PC-3 (cell line): ENCODE data around the gene KRT7. TPM values are rescaled to one million over a fixed set of nuclear protein-coding genes. Genes with fewer than 3 reads are reported as not detected.

Experiments
- ATAC-seq: fragments of 200-7000 bp; cut with Tn5 transposase; 2 replicates; pipeline ENCODE4 v1.9.1; 2020; ENCODE audit warnings: mild to moderate bottlenecking, moderate library complexity
- BruUV-seq: library from RNA; stranded (reverse); fragments of 400-500 nt; replicated peaks from 2 replicates; lab custom pipeline; 2021; lab: Mats Ljungman, UMichigan
- CTCF ChIA-PET: fragments of 300-600 bp; sonication (Branson Sonifier 250); formaldehyde crosslinking; loops from one replicate; lab custom pipeline; 2022; ENCODE audit warnings: antibody characterized with exemption; lab: Charles Lee
- POLR2A ChIA-PET: fragments of 300-600 bp; sonication (Branson Sonifier 250); formaldehyde crosslinking; loops from one replicate; lab custom pipeline; 2022; ENCODE audit warnings: antibody characterized with exemption; ENCODE audit not compliant: unreplicated experiment; lab: Charles Lee
- DNase-seq: peaks from one replicate; pipeline ENCODE4 v3.0.0-alpha.2; 2015
- H2AFZ ChIP-seq: fragments of 300-600 bp; sonication (generic); 2 replicates; pipeline ENCODE4 v1.6.0; 2016; ENCODE audit warnings: antibody characterized with exemption, low read length
- H3F3A ChIP-seq: fragments of 300-600 bp; sonication (generic); one replicate; pipeline ENCODE4 v1.6.0; 2017; ENCODE audit warnings: antibody characterized with exemption, low read length, control low read depth, mild to moderate bottlenecking; ENCODE audit not compliant: unreplicated experiment
- H3K27ac ChIP-seq: fragments of 300-600 bp; sonication (generic); 2 replicates; pipeline ENCODE4 v1.5.1; 2016; ENCODE audit warnings: mild to moderate bottlenecking, low read length
- H3K27me3 ChIP-seq: fragments of 300-600 bp; sonication (generic); 2 replicates; pipeline ENCODE4 v1.6.1; 2016; ENCODE audit warnings: low read length, mixed read lengths
- H3K36me3 ChIP-seq: fragments of 300-600 bp; sonication (generic); 2 replicates; pipeline ENCODE4 v1.6.1; 2016; ENCODE audit warnings: low read depth, mixed run types, low read length, mixed read lengths
- H3K4me1 ChIP-seq: fragments of 300-600 bp; sonication (generic); 2 replicates; pipeline ENCODE4 v1.5.1; 2016; ENCODE audit warnings: low read length; ENCODE audit not compliant: insufficient read depth
- H3K4me2 ChIP-seq: fragments of 300-600 bp; sonication (generic); 2 replicates; pipeline ENCODE4 v1.6.0; 2016; ENCODE audit warnings: low read length
- H3K4me3 ChIP-seq: fragments of 300-600 bp; sonication (generic); 2 replicates; pipeline ENCODE4 v1.5.1; 2016; ENCODE audit warnings: mild to moderate bottlenecking, low read length, mixed read lengths
- H3K79me2 ChIP-seq: fragments of 300-600 bp; sonication (generic); 2 replicates; pipeline ENCODE4 v1.6.1; 2017; ENCODE audit warnings: low read length, mixed read lengths
- H3K9ac ChIP-seq: fragments of 300-600 bp; sonication (generic); 2 replicates; pipeline ENCODE4 v1.6.0; 2016; ENCODE audit warnings: mild to moderate bottlenecking, low read length
- H3K9me2 ChIP-seq: fragments of 300-600 bp; sonication (generic); replicated peaks from 2 replicates; pipeline ENCODE4 v1.6.1; 2016; ENCODE audit warnings: mixed run types, low read length, mixed read lengths
- H3K9me3 ChIP-seq: fragments of 300-600 bp; sonication (generic); 2 replicates; pipeline ENCODE4 v1.6.1; 2016; ENCODE audit warnings: low read length, mixed read lengths
- H4K20me1 ChIP-seq: fragments of 300-600 bp; sonication (generic); 2 replicates; pipeline ENCODE4 v1.6.1; 2016; ENCODE audit warnings: low read length, mixed read lengths
- CTCF ChIP-seq: fragments of 300-600 bp; sonication (generic); conservative IDR thresholded peaks from 2 replicates; pipeline ENCODE4 v1.5.1; 2017; ENCODE audit warnings: antibody characterized with exemption, low read depth, mild to moderate bottlenecking, low read length
- EZH2 ChIP-seq: fragments of 300-600 bp; sonication (generic); IDR thresholded peaks from one replicate; pipeline ENCODE4 v1.6.1; 2017; ENCODE audit warnings: antibody characterized with exemption, mild to moderate bottlenecking, low read length; ENCODE audit not compliant: unreplicated experiment
- EZH2phosphoT487 ChIP-seq: fragments of 300-600 bp; sonication (generic); IDR thresholded peaks from 2 replicates; pipeline ENCODE4 v1.6.1; 2018; ENCODE audit warnings: mild to moderate bottlenecking, antibody characterized with exemption, low read length, borderline replicate concordance
- intact Hi-C: fragments of 100-400 bp; cut with micrococcal nuclease; formaldehyde crosslinking; loops from 2 replicates; pipeline ENCODE4 v1.9.0; 2023
- total RNA-seq: library from RNA; depleted of rRNA; stranded (reverse); fragments of >200 nt; gene quantifications from 2 replicates; pipeline ENCODE4 v1.2.3, GENCODE V29; 2014

Gene KRT7
- total RNA-seq, 1 experiment from 2014 or later, result 2,144 TPM

GRCh38 chr12:52275686-52276085 is 42.6 kb downstream of the KRT7 start:
- H3K27ac ChIP-seq, result no peak overlapping the region
- H4K20me1 ChIP-seq, result no peaks in the 10 kb centered on the region
- ChIA-PET POLR2A (no interaction called here), CTCF (no interaction called here)
- BruUV-seq, result no TSS peak
- TF ChIP-seq EZH2, result no peak
- TF ChIP-seq EZH2phosphoT487, result no peak
- no peak for TF ChIP-seq CTCF
- intact Hi-C loops, result no loop called here
- H3F3A ChIP-seq, result peaks cover 9% of the 10 kb centered on the region
- H3K9me3 ChIP-seq, result no peaks in the 10 kb centered on the region
- H3K4me1 ChIP-seq, result peaks cover 34% of the 10 kb centered on the region
- H3K4me3 ChIP-seq, result no peak overlapping the region
- H3K9me2 ChIP-seq, result no peaks in the 10 kb centered on the region
- ATAC-seq, result no peak
- H3K27me3 ChIP-seq, result no peaks in the 10 kb centered on the region
- no peak overlapping the region for H2AFZ ChIP-seq
- H3K79me2 ChIP-seq, result peaks cover 3% of the 10 kb centered on the region; the same call in 1 of the 2 replicates
- no peak for DNase-seq
- H3K4me2 ChIP-seq, result no peak overlapping the region
- no peak overlapping the region for H3K9ac ChIP-seq
- no peaks in the 10 kb centered on the region for H3K36me3 ChIP-seq

DNA sequence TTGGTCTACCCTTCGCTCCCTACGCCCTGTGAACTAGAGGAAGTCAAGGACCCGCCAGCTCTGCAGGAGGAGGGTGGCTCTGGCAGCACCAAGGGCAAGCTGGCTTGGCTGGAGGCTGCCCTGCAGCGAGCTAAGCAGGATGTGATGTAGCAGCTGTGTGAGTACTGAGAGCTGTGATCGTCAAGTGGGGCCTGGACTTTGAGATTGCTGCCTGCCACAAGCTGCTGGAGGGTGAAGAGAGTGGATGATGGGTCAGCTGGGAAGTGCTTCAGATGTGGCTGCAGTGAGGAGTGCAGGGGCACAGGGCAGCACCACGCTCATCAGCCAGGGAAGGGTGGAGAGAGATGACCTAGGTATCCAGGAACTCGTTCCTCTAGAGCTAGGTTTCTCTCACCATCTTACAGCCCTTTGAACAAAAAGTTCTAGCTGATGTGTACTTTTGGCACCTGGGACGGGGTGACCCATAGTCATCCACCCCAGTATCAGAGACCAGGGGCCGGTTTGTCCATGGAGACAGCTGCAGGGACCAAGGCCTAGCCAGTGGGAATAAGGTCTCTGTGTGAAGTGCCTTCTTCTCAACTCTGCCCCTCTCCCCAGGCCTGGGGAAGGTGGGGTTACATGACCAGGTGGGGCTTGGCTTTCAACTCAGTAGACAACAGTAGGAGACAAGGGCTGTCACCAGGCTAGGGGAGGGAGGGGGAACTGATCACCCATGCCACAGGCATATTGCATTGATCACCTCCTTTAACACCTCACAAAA is 44.6 kb downstream of the KRT7 start:
- TF ChIP-seq EZH2 (no peak), EZH2phosphoT487 (no peak), CTCF (no peak)
- peak overlapping the region; percentile 93; the same call in 1 of the 2 replicates for H3K4me2 ChIP-seq
- no peak overlapping the region for H2AFZ ChIP-seq
- POLR2A ChIA-PET, result interaction anchor here (0.6 to 3.6 kb wide), 4 partner anchors 33 to 130 kb away, joined by 8 to 39 read pairs (median 12); no protein-coding TSS in a partner anchor
- CTCF ChIA-PET, result no interaction called here
- H3K79me2 ChIP-seq, result peaks cover 3% of the 10 kb centered on the region; the same call in 1 of the 2 replicates
- DNase-seq (no peak), ATAC-seq (no peak)
- H3K9me2 ChIP-seq, result no peaks in the 10 kb centered on the region
- H3K36me3 ChIP-seq, result no peaks in the 10 kb centered on the region
- peaks cover 52% of the 10 kb centered on the region for H3K4me1 ChIP-seq
- H3K9ac ChIP-seq, result peak overlapping the region; percentile 89
- H3K9me3 ChIP-seq, result no peaks in the 10 kb centered on the region
- peaks cover 16% of the 10 kb centered on the region for H3F3A ChIP-seq
- peak overlapping the region; percentile 99 for H3K27ac ChIP-seq
- H3K4me3 ChIP-seq, result 0 out of 2 replicates have a peak overlapping the region, but pooled peaks have one; percentile 64
- H3K27me3 ChIP-seq, result no peaks in the 10 kb centered on the region
- BruUV-seq, result no TSS peak
- intact Hi-C loops, result no loop called here
- H4K20me1 ChIP-seq, result no peaks in the 10 kb centered on the region
